Mesenteric fat pad (tissue), 1 donor: ENCODE data around the gene CORO1A. TPM values are rescaled to one million over a fixed set of nuclear protein-coding genes. Genes with fewer than 3 reads are reported as not detected.
"Not testable (repeated sequence)": the region's sequence is repeated elsewhere in the genome, so short reads cannot be mapped to it uniquely, and the experiment has no call there.

Experiments used
- DNase-seq: peaks from one replicate; pipeline ENCODE4 v3.0.0-alpha.2; 2020; ENCODE audit warnings: low spot score
- total RNA-seq: library from RNA; stranded (reverse); fragmentation: NEBNext Ultra II Directional; extraction: Animal tissue kit (Norgen Biotek cat#: 25700); gene quantifications from one replicate; pipeline ENCODE4 v1.2.1, GENCODE V29; 2021
- donor health status: DM: yes; HTN: yes; CAD: no.

CORO1A gene
- total RNA-seq, 1 donor from 2014 or later: 56.2 TPM

- DNase-seq: not testable (repeated sequence)
These were observed 14.0 kb upstream of the CORO1A start for GRCh38 chr16:30169416-30169815.

GRCh38 chr16:30170145-30170544 lies 13.3 kb upstream of the CORO1A start:
- not testable (repeated sequence) for DNase-seq

- no peak for DNase-seq
These were observed 10.3 kb upstream of the CORO1A start for GRCh38 chr16:30173054-30173453.

GRCh38 chr16:30176876-30177275 lies 6.5 kb upstream of the CORO1A start:
- not testable (repeated sequence) for DNase-seq

- DNase-seq: no peak
These were observed 4.2 kb upstream of the CORO1A start for GRCh38 chr16:30179195-30179594.

GRCh38 chr16:30179931-30180330 lies 3.5 kb upstream of the CORO1A start:
- no peak for DNase-seq

GRCh38 chr16:30180741-30181140 lies 2.7 kb upstream of the CORO1A start:
- no peak for DNase-seq

GRCh38 chr16:30184096-30184890 lies 891 bp downstream of the CORO1A start:
- no peak for DNase-seq

GRCh38 chr16:30184891-30185682 lies 1.7 kb downstream of the CORO1A start:
- DNase-seq: no peak

- no peak for DNase-seq
These were observed 2.5 kb downstream of the CORO1A start for GRCh38 chr16:30185683-30186421.

- DNase-seq: no peak
These were observed 3.0 kb downstream of the CORO1A start for GRCh38 chr16:30186444-30186781.

GRCh38 chr16:30186782-30187555 lies 3.6 kb downstream of the CORO1A start:
- peak; percentile 92 for DNase-seq

- no peak for DNase-seq
These were observed 4.1 kb downstream of the CORO1A start for GRCh38 chr16:30187556-30187865.

- DNase-seq: no peak
These were observed 4.7 kb downstream of the CORO1A start for GRCh38 chr16:30187971-30188561.

- DNase-seq: not testable (repeated sequence)
These were observed 7.8 kb downstream of the CORO1A start for GRCh38 chr16:30191158-30191557.

GRCh38 chr16:30193098-30193497 lies 9.7 kb downstream of the CORO1A start:
- not testable (repeated sequence) for DNase-seq

GRCh38 chr16:30193615-30194014 lies 10.2 kb downstream of the CORO1A start, which contains the start of the genes BOLA2B and SLX1A:
Gene BOLA2B, minus strand, starts transcription at chr16:30193666. Its CDS starts 71 bp downstream, at chr16:30193595.
Gene SLX1A, plus strand, starts transcription at chr16:30193875. Its CDS starts 210 bp downstream, at chr16:30194085.
- not testable (repeated sequence) for DNase-seq

- DNase-seq: not testable (repeated sequence)
These were observed 10.9 kb downstream of the CORO1A start for GRCh38 chr16:30194172-30194925.

- DNase-seq: not testable (repeated sequence)
These were observed 13.6 kb downstream of the CORO1A start for GRCh38 chr16:30197001-30197400.

- DNase-seq: not testable (repeated sequence)
These were observed 15.6 kb downstream of the CORO1A start, which contains the start of gene SULT1A3 for GRCh38 chr16:30199049-30199448. Gene SULT1A3, plus strand, starts transcription at chr16:30199255. Its CDS starts 1,474 bp downstream, at chr16:30200729.
